Fibroblast of skin of back (primary cell): ENCODE data around the gene TADA2A.
"Not testable (repeated sequence)": the region's sequence is repeated elsewhere in the genome, so short reads cannot be mapped to it uniquely, and the experiment has no call there.

Experiments used
- DNase-seq: peaks from one replicate; pipeline ENCODE4 v3.0.0-alpha.2; 2013

The TADA2A gene

GRCh38 chr17:37399265-37399803 lies 7.4 kb upstream of the TADA2A start:
- no peak for DNase-seq

GRCh38 chr17:37400505-37400904 lies 6.2 kb upstream of the TADA2A start:
- DNase-seq = no peak

- DNase-seq = not testable (repeated sequence)
Measured at GRCh38 chr17:37405522-37405921, 1.2 kb upstream of the TADA2A start.

- no peak for DNase-seq
Measured at GRCh38 chr17:37405955-37406634, 591 bp upstream of the TADA2A start.

- not testable (repeated sequence) for DNase-seq
Measured at GRCh38 chr17:37408145-37408479, 1.4 kb downstream of the TADA2A start.

- DNase-seq = no peak
Measured at GRCh38 chr17:37410357-37410756, 3.7 kb downstream of the TADA2A start.

GRCh38 chr17:37413875-37414519 lies 7.3 kb downstream of the TADA2A start:
- no peak for DNase-seq

GRCh38 chr17:37417852-37418251 lies 11.2 kb downstream of the TADA2A start:
- peak; percentile 41 for DNase-seq

- DNase-seq = no peak
Measured at GRCh38 chr17:37422971-37423625, 16.4 kb downstream of the TADA2A start.

GRCh38 chr17:37425268-37425667 lies 18.6 kb downstream of the TADA2A start:
- DNase-seq = no peak

- DNase-seq = no peak
Measured at GRCh38 chr17:37429039-37429438, 22.4 kb downstream of the TADA2A start.

GRCh38 chr17:37429453-37429852 lies 22.8 kb downstream of the TADA2A start:
- DNase-seq = no peak

GRCh38 chr17:37430051-37430627 lies 23.5 kb downstream of the TADA2A start:
- peak; percentile 58 for DNase-seq

- no peak for DNase-seq
Measured at GRCh38 chr17:37432671-37433070, 26.0 kb downstream of the TADA2A start.

GRCh38 chr17:37438141-37438540 lies 31.5 kb downstream of the TADA2A start:
- DNase-seq = no peak

- DNase-seq = no peak
Measured at GRCh38 chr17:37440424-37440823, 33.7 kb downstream of the TADA2A start.

GRCh38 chr17:37441369-37442014 lies 34.8 kb downstream of the TADA2A start:
- peak; percentile 20 for DNase-seq

- no peak for DNase-seq
Measured at GRCh38 chr17:37446027-37446426, 39.3 kb downstream of the TADA2A start.

GRCh38 chr17:37447641-37448040 lies 41.0 kb downstream of the TADA2A start:
- DNase-seq = peak; percentile 57

GRCh38 chr17:37450112-37450511 lies 43.4 kb downstream of the TADA2A start:
- no peak for DNase-seq

GRCh38 chr17:37457801-37458200 lies 51.1 kb downstream of the TADA2A start:
- DNase-seq = not testable (repeated sequence)

- peak; percentile 93 for DNase-seq
Measured at GRCh38 chr17:37458805-37459204, 52.1 kb downstream of the TADA2A start.

GRCh38 chr17:37461668-37462067 lies 55.0 kb downstream of the TADA2A start:
- no peak for DNase-seq
